ENCODE measurements around the gene SLC43A3.

The SLC43A3 gene

GRCh38 chr11:57378186-57378585 is 48.7 kb downstream of the SLC43A3 start:
- in situ Hi-C loops (cut with MboI; ENCODE audit: low pct_unique_long_range_greater_than_20kb, low sequenced_read_pairs, unreplicated experiment): no loop called here
- TF ChIP-seq CTCF (IDR thresholded peaks at IDR 0.05; ENCODE audit: extremely low read depth, insufficient read depth, missing control alignments): no peak
- DNase-seq (ENCODE audit: low spot score): no peak

- in situ Hi-C loops (cut with MboI; ENCODE audit: low pct_unique_long_range_greater_than_20kb, low sequenced_read_pairs, unreplicated experiment): no loop called here
- TF ChIP-seq CTCF (IDR thresholded peaks at IDR 0.05; ENCODE audit: extremely low read depth, insufficient read depth, missing control alignments): no peak
- DNase-seq (ENCODE audit: low spot score): no peak
These were observed 49.8 kb downstream of the SLC43A3 start for GRCh38 chr11:57377107-57377506.

GRCh38 chr11:57376095-57377090 is 50.5 kb downstream of the SLC43A3 start:
- no peak for TF ChIP-seq CTCF (IDR thresholded peaks at IDR 0.05; ENCODE audit: extremely low read depth, insufficient read depth, missing control alignments)
- peak; percentile 16 for DNase-seq (ENCODE audit: low spot score)
- in situ Hi-C loops (cut with MboI; ENCODE audit: low pct_unique_long_range_greater_than_20kb, low sequenced_read_pairs, unreplicated experiment): no loop called here

- peak; percentile 24 for DNase-seq (ENCODE audit: low spot score)
- no peak for TF ChIP-seq CTCF (IDR thresholded peaks at IDR 0.05; ENCODE audit: extremely low read depth, insufficient read depth, missing control alignments)
- in situ Hi-C loops (cut with MboI; ENCODE audit: low pct_unique_long_range_greater_than_20kb, low sequenced_read_pairs, unreplicated experiment): no loop called here
These were observed 51.4 kb downstream of the SLC43A3 start for GRCh38 chr11:57375490-57375889.

- in situ Hi-C loops (cut with MboI; ENCODE audit: low pct_unique_long_range_greater_than_20kb, low sequenced_read_pairs, unreplicated experiment): loop anchor here (25.0 kb wide), 2 partner anchors 137 to 262 kb away; partner anchors contain the start of genes SLC43A1 and YPEL4
- no peak for DNase-seq (ENCODE audit: low spot score)
- no peak for TF ChIP-seq CTCF (IDR thresholded peaks at IDR 0.05; ENCODE audit: extremely low read depth, insufficient read depth, missing control alignments)
These were observed 52.0 kb downstream of the SLC43A3 start for GRCh38 chr11:57374966-57375365.

- TF ChIP-seq CTCF (IDR thresholded peaks at IDR 0.05; ENCODE audit: extremely low read depth, insufficient read depth, missing control alignments): no peak
- in situ Hi-C loops (cut with MboI; ENCODE audit: low pct_unique_long_range_greater_than_20kb, low sequenced_read_pairs, unreplicated experiment): loop anchor here (25.0 kb wide), 2 partner anchors 139 to 264 kb away; partner anchors contain the start of genes SLC43A1 and YPEL4
- DNase-seq (ENCODE audit: low spot score): no peak
These were observed 53.8 kb downstream of the SLC43A3 start for GRCh38 chr11:57373146-57373545.

Data from GM13977 (cell line).